Measurements from ENCODE around the gene HTRA3.

HTRA3 gene

DNA sequence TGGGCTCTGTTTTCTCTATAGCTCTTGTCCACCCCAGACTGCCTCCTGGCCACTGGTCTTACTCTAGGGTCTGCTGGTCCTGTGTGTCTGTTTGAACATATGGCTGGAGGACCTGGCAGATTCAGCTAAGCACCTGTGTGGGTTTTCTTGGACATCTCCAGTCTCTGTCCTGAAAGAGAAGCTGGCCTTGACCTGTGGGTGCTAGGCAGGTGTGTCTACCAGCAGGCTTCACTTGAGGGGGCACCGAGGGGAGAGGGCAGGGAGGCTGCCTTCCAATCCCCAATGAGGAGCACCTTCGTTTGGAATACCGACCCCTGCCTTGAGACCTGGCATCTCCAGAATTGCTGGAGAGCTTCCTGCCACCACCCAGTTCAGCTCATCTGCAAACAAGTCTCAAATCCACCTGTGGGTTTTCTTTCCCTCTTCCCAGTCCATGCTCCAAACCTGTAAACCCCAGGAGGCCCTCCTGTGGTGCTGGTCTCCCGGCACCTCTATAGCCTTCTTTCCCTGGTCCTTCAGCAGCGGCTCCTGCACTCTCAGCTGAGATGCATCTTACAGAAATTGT is 45.2 kb downstream of the HTRA3 start:
- DNase-seq = peak; percentile 12

DNA sequence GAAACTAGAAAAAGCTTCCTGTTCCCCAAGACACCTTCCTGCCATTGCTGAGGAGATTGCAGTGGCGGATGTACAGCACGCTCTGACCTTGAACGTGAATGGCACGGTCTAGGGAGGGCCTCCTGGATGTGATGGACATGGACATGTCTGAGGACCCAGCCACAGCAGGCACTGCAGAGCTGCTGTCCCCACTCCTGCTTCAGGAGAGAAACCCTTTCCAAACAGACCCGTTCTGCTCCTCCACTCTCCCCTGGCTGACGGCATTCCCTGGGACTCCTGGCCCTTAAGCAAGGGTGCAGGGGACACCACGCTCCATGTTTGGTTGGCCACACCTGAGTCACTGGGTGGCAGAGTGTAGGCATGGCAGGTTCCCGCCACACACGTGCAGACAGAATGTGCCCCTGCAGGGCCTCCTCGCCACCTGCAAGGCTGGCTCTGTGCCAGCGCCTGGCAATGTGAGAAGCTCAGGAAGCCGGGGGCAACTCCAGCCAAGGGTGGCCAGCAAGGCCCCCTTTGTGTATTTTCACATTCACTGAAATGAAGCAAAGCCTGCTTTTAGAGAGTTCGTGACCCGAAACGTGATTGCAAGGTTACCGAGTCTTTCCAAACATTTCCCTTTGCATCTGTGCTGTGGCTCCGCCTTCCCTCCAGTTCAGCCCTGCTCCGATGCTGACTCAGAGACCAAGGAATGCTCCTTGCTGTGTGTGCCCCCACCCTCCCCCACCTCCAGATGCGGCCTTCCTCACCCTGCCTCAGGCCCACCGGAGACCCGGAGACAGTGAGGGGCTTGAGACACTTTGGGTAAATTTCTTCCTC is 46.1 kb downstream of the HTRA3 start:
- DNase-seq = peak; percentile 68

GRCh38 chr4:8316251-8316771 is 46.8 kb downstream of the HTRA3 start:
- DNase-seq = peak; percentile 57

DNA sequence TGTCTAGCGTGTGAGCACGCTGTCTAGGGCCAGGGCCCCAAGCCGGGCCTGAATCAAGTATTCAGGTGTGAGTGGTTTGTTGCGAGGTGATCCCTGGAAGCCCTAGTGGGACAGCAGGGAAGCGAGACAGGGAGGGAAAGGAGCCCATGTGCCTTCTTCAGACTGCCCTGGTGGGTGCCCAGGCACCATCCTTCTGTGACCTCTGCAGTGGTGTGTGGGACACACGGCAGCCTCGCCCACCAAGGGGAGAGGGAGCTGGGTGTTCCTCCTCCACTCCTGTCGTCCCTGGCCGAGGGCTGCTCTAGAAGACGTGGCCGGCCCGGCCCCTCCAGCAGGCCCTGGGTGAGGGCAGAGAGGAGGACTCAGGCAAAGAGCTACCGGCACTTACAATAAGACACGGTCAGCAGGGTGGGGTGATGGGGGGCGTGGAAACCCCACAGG is 47.4 kb downstream of the HTRA3 start:
- DNase-seq = peak; percentile 8

- peak; percentile 4 for DNase-seq
Observed at GRCh38 chr4:8317474-8317873, 47.9 kb downstream of the HTRA3 start.

DNA sequence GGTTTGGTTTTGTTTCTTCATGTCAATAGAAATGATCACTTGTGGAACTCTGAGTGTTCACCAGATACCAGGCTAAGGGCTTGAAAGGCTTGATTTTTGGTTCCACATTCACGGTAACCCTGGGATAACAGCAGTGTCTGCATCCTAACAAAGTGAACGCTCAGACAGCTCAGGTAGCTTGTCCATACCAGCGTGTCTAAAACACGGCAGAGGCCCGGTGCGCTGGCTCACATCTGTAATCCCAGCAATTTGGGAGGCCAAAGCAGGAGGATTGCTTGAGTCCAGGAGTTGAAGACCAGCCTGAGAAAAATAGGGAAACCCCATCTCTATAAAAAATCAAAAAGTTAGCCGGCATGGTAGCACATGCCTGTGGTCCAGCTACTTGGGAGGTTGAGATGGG is 49.0 kb downstream of the HTRA3 start:
- peak; percentile 7 for DNase-seq

- peak; percentile 11 for DNase-seq
Observed at GRCh38 chr4:8319061-8319460, 49.5 kb downstream of the HTRA3 start.

GRCh38 chr4:8319731-8320385 is 50.3 kb downstream of the HTRA3 start:
- peak; percentile 36 for DNase-seq

DNA sequence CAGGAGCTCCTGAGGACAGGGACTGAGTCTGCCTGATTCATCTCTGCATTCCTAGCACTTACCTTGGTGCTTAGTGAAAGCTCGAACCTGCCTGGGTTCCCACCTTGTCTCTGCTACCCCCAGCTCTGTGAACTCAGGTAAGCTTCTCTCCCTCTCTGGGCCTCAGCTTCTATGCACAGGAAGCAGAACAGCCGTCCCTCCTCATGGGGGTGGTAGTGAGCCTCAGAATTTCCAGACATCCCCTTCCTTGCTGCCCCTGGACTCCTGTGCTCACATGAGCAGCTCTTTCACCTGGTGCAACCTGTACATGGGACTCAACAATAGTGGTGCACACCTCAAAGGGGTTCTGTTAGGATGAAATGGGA is 50.8 kb downstream of the HTRA3 start:
- DNase-seq = peak; percentile 12

GRCh38 chr4:8321220-8321619 is 51.7 kb downstream of the HTRA3 start:
- no peak for DNase-seq

DNA sequence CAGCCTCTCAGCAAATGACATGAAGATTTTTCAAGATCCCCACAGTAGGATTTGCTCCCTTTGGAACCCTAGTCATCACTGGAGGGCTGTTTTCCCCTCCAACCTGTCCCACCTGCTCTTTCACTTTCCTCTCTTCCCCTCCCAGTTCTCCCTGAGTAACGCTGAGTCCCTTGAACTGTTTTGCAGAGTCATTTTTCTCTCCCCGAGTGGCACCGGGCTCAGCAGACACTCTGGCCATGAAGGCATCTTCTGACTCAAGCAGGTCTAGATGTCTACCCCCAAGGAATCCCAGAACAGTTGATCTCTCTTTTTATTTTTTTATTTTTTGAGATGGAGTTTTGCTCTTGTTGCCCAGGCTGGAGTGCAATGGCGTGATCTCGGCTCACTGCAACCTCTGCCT is 52.2 kb downstream of the HTRA3 start:
- DNase-seq = peak; percentile 2

DNA sequence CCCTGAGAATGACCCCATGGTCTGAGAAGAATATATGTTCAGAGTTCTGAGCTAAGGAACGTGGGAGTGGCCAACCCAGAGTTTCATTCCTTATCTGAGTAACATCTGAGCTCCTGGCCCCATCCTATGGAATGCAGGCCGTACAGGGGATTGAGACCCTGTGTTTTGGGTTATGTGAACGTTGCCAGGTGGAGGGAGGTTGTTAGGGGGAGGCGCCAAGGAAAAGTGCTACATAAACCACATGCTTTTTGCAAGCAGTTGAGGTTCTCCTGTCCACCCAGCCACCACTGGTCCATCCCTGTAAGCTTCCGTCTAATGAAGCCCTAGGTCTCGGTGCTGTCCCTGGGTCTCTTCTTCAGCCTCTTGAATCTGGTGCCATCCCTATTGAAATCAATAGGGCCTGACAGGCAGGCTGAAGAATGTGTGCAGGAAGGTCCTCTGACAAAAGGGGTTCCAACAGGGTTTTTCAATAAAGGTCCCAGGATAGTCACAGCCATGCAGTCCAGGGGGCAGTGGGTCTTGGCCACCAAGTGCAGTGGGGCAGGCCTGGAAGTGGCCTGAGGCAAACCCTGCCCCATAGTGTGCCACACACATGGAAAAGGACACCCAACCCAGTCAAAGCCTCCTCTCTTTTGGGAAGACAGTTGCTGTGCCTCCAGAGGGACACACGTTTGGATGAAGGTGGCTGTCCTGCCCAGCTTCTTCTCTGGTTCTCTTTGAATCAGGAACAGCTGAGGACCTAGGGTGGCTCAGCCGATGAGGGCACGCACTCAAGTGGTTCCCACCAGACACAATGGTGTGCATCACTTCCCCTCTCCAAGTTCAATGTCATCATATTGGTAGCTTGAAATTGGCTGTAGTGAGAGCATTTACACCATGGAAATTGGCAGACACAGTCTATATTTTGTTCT is 53.5 kb downstream of the HTRA3 start:
- DNase-seq = peak; percentile 5

DNA sequence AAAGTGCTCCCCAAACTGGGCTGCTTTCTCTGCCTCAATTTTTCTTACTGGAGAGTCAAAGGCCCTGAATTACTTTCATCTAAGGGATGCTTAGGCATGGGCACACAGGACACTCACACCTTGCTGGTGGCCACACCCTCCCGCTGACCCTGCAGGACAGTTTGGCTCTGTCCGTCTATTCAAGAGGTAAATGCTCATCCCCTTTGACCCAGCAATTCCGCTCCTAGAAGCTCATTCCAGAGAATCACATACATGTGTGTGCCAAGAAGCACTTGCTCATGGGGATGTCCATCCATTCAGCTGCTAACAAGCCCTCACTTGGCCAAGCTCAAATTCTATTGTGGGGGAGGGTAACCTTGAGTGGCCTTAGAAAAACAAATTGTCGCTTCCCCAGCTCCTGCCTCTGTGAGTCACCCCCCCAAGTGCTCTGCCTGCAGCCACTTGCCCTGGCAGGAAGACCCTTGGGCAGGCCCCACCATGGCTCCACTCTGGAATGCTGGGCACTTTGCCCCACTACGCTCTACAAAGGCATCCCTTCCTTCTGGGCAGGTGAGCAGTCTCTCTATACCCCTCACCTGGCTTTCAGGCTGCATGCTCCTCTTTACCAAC is 54.5 kb downstream of the HTRA3 start:
- peak; percentile 9 for DNase-seq

DNA sequence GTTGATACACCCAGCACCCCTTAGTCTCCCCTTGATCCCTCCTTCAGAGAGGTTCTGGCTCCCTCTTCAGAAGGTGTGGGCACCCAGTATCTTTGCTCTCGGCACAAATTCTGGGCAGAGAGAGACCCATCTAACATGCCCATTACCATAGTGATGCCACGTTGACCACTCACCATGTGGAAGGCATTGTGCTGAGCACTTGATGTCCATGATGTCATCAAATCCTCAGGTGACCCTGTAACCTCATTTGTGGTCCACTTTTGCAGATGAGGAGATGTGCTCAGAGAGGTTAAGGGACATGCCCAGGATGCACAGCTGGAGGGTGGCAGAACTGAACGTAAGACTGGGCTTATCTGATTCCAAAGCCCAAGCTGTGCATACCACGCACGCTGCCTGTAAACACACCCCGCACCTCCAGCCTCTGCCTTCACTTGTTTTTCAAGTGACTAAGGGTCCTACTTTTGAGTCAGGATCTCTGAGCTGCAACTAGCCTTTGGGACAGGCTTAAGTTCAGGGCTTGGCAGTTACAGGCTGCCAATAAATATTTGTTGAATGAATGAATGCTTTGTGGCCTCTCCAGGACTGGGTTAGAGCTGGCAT is 55.2 kb downstream of the HTRA3 start:
- peak; percentile 29 for DNase-seq

DNA sequence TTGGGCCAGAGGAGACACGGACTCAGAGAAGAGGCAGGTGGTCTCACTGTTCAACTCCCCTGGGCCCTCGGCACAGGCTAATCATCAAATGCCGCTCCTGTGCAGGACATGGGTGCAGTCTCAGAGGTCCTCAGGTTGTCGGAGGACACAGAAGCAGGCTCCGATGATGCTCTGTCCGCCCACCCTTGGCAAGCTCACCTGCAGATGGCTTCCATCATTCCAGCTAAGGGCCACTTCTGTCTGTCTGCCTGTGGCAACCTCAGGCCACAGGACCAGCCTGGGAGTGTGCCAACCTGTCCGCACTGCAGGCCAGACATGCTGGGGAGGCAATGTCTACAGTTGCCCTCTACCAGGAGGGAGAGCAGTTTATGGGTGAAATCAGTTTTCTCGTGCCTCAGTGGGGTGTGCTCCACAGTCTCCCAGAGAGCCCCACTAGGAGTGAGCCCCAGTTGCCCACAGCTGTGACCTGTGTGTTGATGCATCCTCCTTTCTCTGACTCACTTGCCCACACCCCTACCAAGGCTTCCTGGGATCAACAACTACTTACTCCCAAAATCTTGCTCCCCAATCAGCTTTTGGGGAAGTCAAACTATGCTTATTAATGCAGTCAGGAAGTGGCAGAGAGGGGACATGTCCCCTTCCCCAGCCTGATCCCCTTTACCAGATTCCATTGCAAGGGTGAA is 55.9 kb downstream of the HTRA3 start:
- DNase-seq = peak; percentile 18

DNA sequence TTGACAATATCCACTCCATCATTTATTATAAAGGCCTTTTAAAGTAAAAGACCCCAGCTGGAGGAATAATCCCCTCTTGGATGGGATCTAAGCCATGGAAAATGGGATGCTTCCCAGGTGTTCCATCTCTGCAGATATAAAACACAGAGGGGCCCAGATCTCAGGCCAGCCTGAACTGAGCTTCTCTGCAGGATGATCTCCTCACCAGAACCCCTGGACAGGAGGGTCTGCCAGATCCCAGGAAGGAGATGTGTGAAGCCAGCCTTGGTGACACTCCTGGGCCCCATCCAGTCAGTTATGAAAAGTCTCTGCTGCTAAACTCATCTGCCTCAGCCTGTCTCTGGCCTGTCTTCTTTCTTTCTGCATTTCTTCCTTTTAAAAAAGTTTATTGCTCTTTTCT is 56.7 kb downstream of the HTRA3 start:
- DNase-seq = peak; percentile 72

DNA sequence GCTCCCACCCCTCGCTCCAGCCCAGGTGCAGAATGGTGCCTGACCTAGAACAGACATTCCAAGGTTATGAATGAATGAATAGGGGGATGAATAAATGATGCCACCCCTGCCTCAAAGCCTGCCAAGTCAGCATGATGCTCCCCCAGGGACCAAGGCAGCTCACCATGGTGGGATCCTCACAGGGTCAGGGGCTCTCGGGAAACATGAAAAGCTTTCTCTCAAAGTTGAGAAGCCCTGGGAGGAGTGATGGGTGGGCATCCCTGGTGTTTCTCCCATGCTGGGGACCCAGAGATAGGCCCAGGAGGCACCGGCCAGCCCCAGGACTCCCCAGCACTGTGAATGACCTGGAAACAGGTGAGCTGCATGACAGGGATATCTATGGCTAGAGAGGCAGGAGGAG is 58.9 kb downstream of the HTRA3 start:
- no peak for DNase-seq

DNA sequence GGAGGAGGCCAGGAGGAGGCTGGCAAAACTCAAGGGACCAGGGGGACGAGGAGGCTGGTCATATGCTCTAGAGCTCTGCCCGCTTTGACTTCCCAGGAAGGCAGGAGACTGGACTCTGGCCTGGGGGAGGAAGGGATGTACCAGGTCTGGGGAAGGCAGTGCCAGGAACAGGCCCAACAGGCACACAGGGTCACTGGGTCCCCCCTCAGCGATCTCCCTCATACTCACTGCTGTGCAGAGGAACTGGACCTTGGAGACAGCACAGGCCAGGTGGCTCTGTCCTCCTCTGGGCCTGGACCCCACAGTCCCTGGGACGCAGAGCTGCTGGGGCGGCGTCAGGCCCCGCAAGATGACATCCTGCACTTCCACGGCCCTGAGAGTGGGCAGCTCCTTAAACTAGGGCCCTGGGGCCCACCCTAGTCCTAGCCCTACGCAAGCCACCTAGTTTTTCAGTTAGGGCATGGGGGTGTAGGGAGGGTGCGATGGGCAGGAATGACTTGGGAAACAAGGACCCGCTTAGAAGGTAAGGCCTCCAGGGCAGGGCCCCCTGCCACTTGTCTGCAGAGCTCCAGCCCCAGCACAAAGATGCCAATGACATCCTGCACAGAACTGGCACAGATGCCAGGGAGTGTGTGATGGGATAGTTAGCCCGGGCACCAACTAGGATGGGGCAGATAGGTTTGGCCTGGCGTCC is 59.5 kb downstream of the HTRA3 start:
- DNase-seq = no peak

DNA sequence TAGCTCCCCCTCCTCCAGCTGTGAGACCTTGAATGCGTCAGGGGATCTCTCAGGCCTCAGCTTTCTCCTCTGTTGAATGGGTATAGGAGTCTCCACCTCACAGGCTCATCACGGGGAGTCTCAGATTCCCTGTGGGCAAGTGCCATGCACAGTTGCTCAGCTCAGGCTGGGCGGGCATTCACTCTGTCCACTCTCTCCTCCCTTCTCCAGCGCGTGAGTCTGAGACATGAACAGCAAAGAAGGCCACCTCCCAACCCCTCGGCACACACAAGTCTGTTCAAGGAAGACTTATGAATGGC is 60.0 kb downstream of the HTRA3 start:
- no peak for DNase-seq

DNA sequence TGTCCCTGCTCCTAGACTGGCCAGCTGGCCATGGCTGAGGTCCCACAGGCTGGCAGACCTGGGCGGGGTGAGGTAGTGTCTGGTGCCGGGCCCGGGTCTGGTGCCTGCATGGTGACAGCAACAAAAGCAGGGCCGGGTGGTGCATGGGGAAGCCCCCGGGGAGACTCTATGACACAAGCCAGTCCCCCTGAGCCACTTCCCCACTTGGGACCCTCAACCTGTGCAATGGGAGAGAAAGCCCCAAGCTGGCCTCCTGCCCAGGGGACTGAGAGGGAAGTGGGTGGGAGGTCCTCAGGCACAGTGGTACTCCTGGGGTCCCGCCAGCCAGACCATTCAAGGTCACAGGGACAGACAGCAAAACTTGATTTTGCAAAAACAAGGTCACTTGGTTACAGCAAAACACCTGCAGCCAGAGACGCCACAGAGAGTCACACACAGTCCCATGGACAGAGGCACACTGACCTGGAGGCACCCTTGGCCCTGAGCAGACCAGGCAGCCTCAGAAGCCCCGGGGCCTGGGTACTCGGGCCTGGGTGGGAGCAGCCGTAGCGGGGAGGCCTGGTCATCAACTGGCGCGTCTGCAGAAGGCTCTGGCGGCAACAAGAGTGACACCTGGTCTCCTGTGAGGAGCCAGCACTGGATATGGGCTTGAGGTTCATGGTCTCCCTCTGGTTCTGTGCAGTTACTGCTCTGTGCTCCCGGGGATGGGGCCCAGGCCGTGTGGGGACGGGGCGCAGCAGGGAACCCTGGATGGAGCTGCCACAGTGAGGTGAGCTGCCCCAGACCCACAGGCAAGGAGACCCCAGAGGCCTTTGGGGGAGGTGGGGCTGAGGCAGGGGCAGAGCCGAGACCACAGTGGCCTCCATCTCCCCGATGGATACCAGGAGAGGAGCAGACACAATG is 60.6 kb downstream of the HTRA3 start:
- no peak for DNase-seq

Data from right hindlimb (tissue), 1 donor.